Transverse colon (tissue), 4 donors: ENCODE data around the gene IGSF9.

ENCODE experiments used
- CTCF ChIP-seq, 5 experiments: fragments of 200-600 bp in 3 of 5; fragments of 450-650 bp in 2 of 5; sonication (generic) in 3 of 5; IDR thresholded peaks; 1 replicate in 2 of 5; 2 replicates in 3 of 5; pipeline ENCODE4 v1.5.1; 2016 to 2017; ENCODE audit warnings: antibody characterized with exemption in 5 of 5, inconsistent platforms in 3 of 5, mild to moderate bottlenecking in 2 of 5, moderate library complexity in 1 of 5
- EP300 ChIP-seq: sonication (generic); formaldehyde crosslinking; IDR thresholded peaks from one replicate; pipeline ENCODE4 v1.6.1; 2017; ENCODE audit warnings: antibody characterized with exemption, low read depth
- POLR2A ChIP-seq: fragments of 450-650 bp; IDR thresholded peaks from one replicate; pipeline ENCODE4 v1.6.1; 2016; ENCODE audit warnings: antibody characterized with exemption, mild to moderate bottlenecking, moderate library complexity
- POLR2AphosphoS5 ChIP-seq, 3 donors: sonication (generic); formaldehyde crosslinking; IDR thresholded peaks; one replicate each; pipeline ENCODE4 v1.6.1; 2016; ENCODE audit warnings: antibody characterized with exemption in 3 of 3

- TF ChIP-seq POLR2A: no peak
- no peak for TF ChIP-seq CTCF (IDR thresholded peaks at IDR 0.05)
- TF ChIP-seq POLR2AphosphoS5 (IDR thresholded peaks at IDR 0.05): no peak
- no peak for TF ChIP-seq EP300
These were observed 8.4 kb upstream of the IGSF9 start, which contains the start of gene SLAMF9 for GRCh38 chr1:159953536-159954515.
